HepG2 (cell line): Measurements from ENCODE around the gene ME2. TPM values are rescaled to one million over a fixed set of nuclear protein-coding genes. Genes with fewer than 3 reads are reported as not detected.

Source experiments
- ATAC-seq: fragments of 200-7000 bp; cut with Tn5 transposase; 3 replicates; pipeline ENCODE4 v1.9.1; 2020; ENCODE audit warnings: mild to moderate bottlenecking, moderate library complexity
- BruUV-seq: library from RNA; stranded (reverse); fragments of 400-500 nt; replicated peaks from 2 replicates; lab custom pipeline; 2021; lab: Mats Ljungman, UMichigan
- CTCF ChIA-PET: fragments of 300-600 bp; formaldehyde crosslinking; extraction: SDS; loops from one replicate; lab custom pipeline; 2021; ENCODE audit warnings: low total read pairs, inconsistent platforms, low intra/inter-chr PET ratio; lab: Yijun Ruan, JAX
- POLR2A ChIA-PET: fragments of 350-600 bp; sonication (Branson Sonifier 250); formaldehyde crosslinking; loops from one replicate; lab custom pipeline; 2020; ENCODE audit warnings: antibody characterized with exemption, inconsistent platforms; lab: Yijun Ruan, JAX
- DNase-seq: peaks from one replicate; pipeline ENCODE4 v3.0.0-alpha.2; 2015; ENCODE audit warnings: low spot score
- FAIRE-seq: peaks from 3 replicates; lab custom pipeline; 2011; peaks lifted over from hg19 to GRCh38; lab: Jason Lieb, UNC
- H2AFZ ChIP-seq: one replicate; pipeline ENCODE4 v1.6.1; 2011; ENCODE audit warnings: low read length, inconsistent platforms
- H3K27ac ChIP-seq: fragments of 300-600 bp; 3 replicates; pipeline ENCODE4 v1.8.0; 2011; ENCODE audit warnings: mixed run types, mild to moderate bottlenecking, mixed read lengths, low read length, inconsistent platforms; ENCODE audit not compliant: insufficient read depth; ENCODE audit errors: extremely low read length
- H3K27me3 ChIP-seq, 2 experiments: fragments of 200-600 bp in 1 of 2; 2 replicates in 1 of 2; 3 replicates in 1 of 2; pipeline versions ENCODE4 v1.6.0 to v1.8.0; 2011; ENCODE audit warnings: low read length in 2 of 2, mild to moderate bottlenecking in 2 of 2, moderate library complexity in 2 of 2, inconsistent platforms in 1 of 2; ENCODE audit not compliant: insufficient read depth in 2 of 2, control insufficient read depth in 1 of 2
- H3K36me3 ChIP-seq, 2 experiments: fragments of 200-600 bp in 1 of 2; replicated peaks in 1 of 2; 2 replicates in 1 of 2; 3 replicates in 1 of 2; pipeline versions ENCODE4 v1.5.1 to v1.8.0; 2011; ENCODE audit warnings: low read length in 2 of 2, inconsistent platforms in 1 of 2; ENCODE audit not compliant: insufficient read depth in 2 of 2, control insufficient read depth in 1 of 2
- H3K4me1 ChIP-seq: 2 replicates; pipeline ENCODE4 v1.5.1; 2012; ENCODE audit warnings: low read length, inconsistent platforms; ENCODE audit not compliant: insufficient read depth
- H3K4me2 ChIP-seq: 2 replicates; pipeline ENCODE4 v1.6.0; 2011; ENCODE audit warnings: low read depth, low read length, inconsistent platforms
- H3K4me3 ChIP-seq, 3 experiments: fragments of 200-600 bp in 1 of 3; sonication (generic), shearing (Covaris generic) in 1 of 3; replicated peaks in 1 of 3; 2 replicates each; pipeline ENCODE4 v1.5.1; 2011 to 2016; ENCODE audit warnings: low read length in 3 of 3, inconsistent platforms in 2 of 3, low read depth in 2 of 3, mild to moderate bottlenecking in 2 of 3, control low read depth in 1 of 3, mixed read lengths in 1 of 3; ENCODE audit not compliant: insufficient read depth in 1 of 3
- H3K79me2 ChIP-seq: one replicate; pipeline ENCODE4 v1.6.1; 2011; ENCODE audit warnings: low read length, inconsistent platforms; ENCODE audit not compliant: insufficient read depth
- H3K9ac ChIP-seq: 2 replicates; pipeline ENCODE4 v1.6.0; 2011; ENCODE audit warnings: mild to moderate bottlenecking, low read depth, low read length, inconsistent platforms; ENCODE audit not compliant: insufficient read depth
- H3K9me3 ChIP-seq: 2 replicates; pipeline ENCODE4 v1.5.1; 2012; ENCODE audit warnings: mild to moderate bottlenecking, low read length
- H4K20me1 ChIP-seq: 2 replicates; pipeline ENCODE4 v1.6.0; 2011; ENCODE audit warnings: inconsistent platforms, mild to moderate bottlenecking, low read length, moderate library complexity; ENCODE audit not compliant: insufficient read depth
- ARID2 ChIP-seq: sonication (generic); formaldehyde crosslinking; IDR thresholded peaks from 2 replicates; pipeline ENCODE4 v1.8.1; 2022; ENCODE audit warnings: mild to moderate bottlenecking, missing genetic modification reagents, borderline replicate concordance
- ASH2L ChIP-seq: fragments of 300-600, 200-600 bp; sonication (generic); IDR thresholded peaks from 2 replicates; pipeline ENCODE4 v1.7.0; 2017; ENCODE audit warnings: low read depth, mild to moderate bottlenecking, moderate library complexity, mixed read lengths, low read length; ENCODE audit not compliant: insufficient read length
- ATF1 ChIP-seq: IDR thresholded peaks from 2 replicates; pipeline ENCODE4 v1.6.1; 2016; ENCODE audit warnings: mild to moderate bottlenecking, control low read depth
- FOXA1 ChIP-seq, 2 experiments: fragments of 450-650 bp in 1 of 2; sonication (generic) in 1 of 2; formaldehyde crosslinking in 1 of 2; IDR thresholded peaks; 2 replicates each; pipeline versions ENCODE4 v1.4.0 to v1.6.1; 2016 to 2020; ENCODE audit warnings: missing genetic modification reagents in 1 of 2
- GATAD2A ChIP-seq: IDR thresholded peaks from 2 replicates; pipeline ENCODE4 v1.6.1; 2016
- HNF4A ChIP-seq: sonication (generic); formaldehyde crosslinking; IDR thresholded peaks from 2 replicates; pipeline ENCODE4 v1.4.0; 2020; ENCODE audit warnings: missing genetic modification reagents
- KDM6A ChIP-seq: IDR thresholded peaks from 2 replicates; pipeline ENCODE4 v1.6.1; 2016; ENCODE audit warnings: low read depth
- NR2F1 ChIP-seq, 2 experiments: fragments of 450-650 bp in 1 of 2; formaldehyde crosslinking in 1 of 2; IDR thresholded peaks; 2 replicates each; pipeline versions ENCODE4 v1.5.0 to v1.6.1; 2016 to 2020; ENCODE audit warnings: mild to moderate bottlenecking in 1 of 2, missing compliant biosample characterization in 1 of 2, missing genetic modification reagents in 1 of 2, moderate library complexity in 1 of 2
- PAWR ChIP-seq: sonication (generic); formaldehyde crosslinking; IDR thresholded peaks from 2 replicates; pipeline ENCODE4 v1.4.0; 2020; ENCODE audit warnings: missing genetic modification reagents, mild to moderate bottlenecking, borderline replicate concordance
- ZFX ChIP-seq: sonication (generic); formaldehyde crosslinking; IDR thresholded peaks from 2 replicates; pipeline ENCODE4 v1.4.0; 2020; ENCODE audit warnings: mild to moderate bottlenecking, low read depth, missing genetic modification reagents, moderate library complexity
- WGBS: methylation state at CpG from one replicate; pipeline ENCODE4 v1.1.6; 2017; ENCODE audit warnings: low lambda C conversion rate; 5-methylcytosine and 5-hydroxymethylcytosine counted together
- in situ Hi-C: cut with HindIII; loops from 2 replicates; pipeline ENCODE4 v1.10.0; 2017; ENCODE audit warnings: low pct_unique_long_range_greater_than_20kb; ENCODE audit not compliant: extremely low pct_ligation_motif_present
- intact Hi-C: fragments of 100-400 bp; cut with micrococcal nuclease; formaldehyde crosslinking; loops from one replicate; pipeline ENCODE4 v1.10.0; 2022; ENCODE audit not compliant: unreplicated experiment
- polyA plus RNA-seq, 8 experiments: library from polyadenylated mRNA; depleted of rRNA in 3 of 8; stranded (reverse) in 7 of 8; unstranded in 1 of 8; fragments of >200 nt; fragmentation: Illumina TruSeq in 4 of 8; extraction: Trizol in 4 of 8; gene quantifications; 2 replicates each; pipeline versions ENCODE4 v1.2.1 to v1.2.3, GENCODE V29; 2011 to 2016; ENCODE audit warnings: low read depth in 4 of 8, missing spikeins in 1 of 8, mixed read lengths in 1 of 8; ENCODE audit not compliant: insufficient read depth in 1 of 8
- total RNA-seq, 5 experiments: library from RNA; depleted of rRNA; stranded (reverse); fragments of >200 nt; fragmentation: Illumina TruSeq; extraction: Trizol; gene quantifications; 2 replicates each; pipeline ENCODE4 v1.2.3, GENCODE V29; 2016; ENCODE audit warnings: low read depth in 1 of 5
- TF ChIP-seq, protein P1 (sequence below): sonication (generic); formaldehyde crosslinking; IDR thresholded peaks from 2 replicates; pipeline ENCODE4 v1.9.0; 2021; ENCODE audit warnings: missing genetic modification reagents, mild to moderate bottlenecking, borderline replicate concordance
- TF ChIP-seq, protein P2 (sequence below): sonication (generic); formaldehyde crosslinking; IDR thresholded peaks from 2 replicates; pipeline ENCODE4 v1.5.0; 2020; ENCODE audit warnings: mild to moderate bottlenecking, missing genetic modification reagents, borderline replicate concordance

The ME2 gene
- total and polyA plus RNA-seq, 2 of the 13 experiments (the other 11 are each of a cell fraction or from before 2014, with no cell fraction given), result 17.3 to 20.6 TPM

DNA sequence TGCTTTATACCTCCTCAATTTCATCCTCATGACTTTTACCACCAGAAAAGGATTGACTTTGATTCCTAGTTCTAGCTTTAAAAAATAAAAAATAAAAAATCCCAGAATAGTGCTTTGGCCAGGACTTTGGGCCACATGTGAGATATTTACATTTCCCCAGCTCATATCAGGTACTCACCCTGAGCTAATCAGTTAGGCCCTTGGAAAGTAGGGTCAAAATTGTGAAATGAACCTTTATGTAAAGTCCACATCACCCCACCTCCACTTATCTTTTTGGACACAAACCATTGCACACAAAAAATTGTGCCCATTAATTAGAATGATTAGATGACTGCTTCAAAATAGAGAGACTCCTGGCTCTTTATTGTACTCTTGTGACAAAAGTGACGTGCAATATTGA, 17.2 kb downstream of the ME2 start:
- CTCF ChIA-PET, result no interaction called here
- in situ Hi-C loops (no loop called here), intact Hi-C loops (no loop called here)
- Histone ChIP-seq H3K9ac (no peak overlapping the region), H3K9me3 (no peaks in the 10 kb centered on the region), H3K4me3 (no peak overlapping the region), H3K4me2 (no peak overlapping the region), H2AFZ (no peak overlapping the region), H4K20me1 (no peaks in the 10 kb centered on the region), H3K27ac (no peak overlapping the region), H3K4me1 (peaks cover 24% of the 10 kb centered on the region), H3K27me3 (no peaks in the 10 kb centered on the region), H3K79me2 (no peaks in the 10 kb centered on the region), H3K36me3 (peaks cover 0 to 6% of the 10 kb centered on the region in 2 experiments; a peak in 2 of 5 replicates)
- POLR2A ChIA-PET, result interaction anchor here (2.1 kb wide), 1 partner anchor 72 kb away, joined by 5 read pairs; the partner anchor contains the start of gene ELAC1
- DNase-seq (peak; percentile 13), ATAC-seq (no peak), FAIRE-seq (no peak)
- no TSS peak for BruUV-seq
- 93% methylated on average over 1 of the region's 1 CpG for WGBS
- TF ChIP-seq NR2F1 (CRISPR knock-in tag; IDR thresholded peaks at IDR 0.05) (no peak), FOXA1 (IDR thresholded peaks at IDR 0.05) (no peak), FOXA1 (CRISPR knock-in tag; IDR thresholded peaks at IDR 0.05) (0 out of 2 replicates have a peak, but pooled peaks have one; percentile 25), KDM6A (CRISPR knock-in tag) (no peak), PAWR (CRISPR knock-in tag) (no peak), ARID2 (CRISPR knock-in tag) (no peak), ASH2L (no peak), GATAD2A (CRISPR knock-in tag) (no peak), ZFX (CRISPR knock-in tag) (no peak), HNF4A (CRISPR knock-in tag) (0 out of 2 replicates have a peak, but pooled peaks have one; percentile 23), ATF1 (CRISPR knock-in tag) (no peak)
- TF ChIP-seq, protein P1, sequence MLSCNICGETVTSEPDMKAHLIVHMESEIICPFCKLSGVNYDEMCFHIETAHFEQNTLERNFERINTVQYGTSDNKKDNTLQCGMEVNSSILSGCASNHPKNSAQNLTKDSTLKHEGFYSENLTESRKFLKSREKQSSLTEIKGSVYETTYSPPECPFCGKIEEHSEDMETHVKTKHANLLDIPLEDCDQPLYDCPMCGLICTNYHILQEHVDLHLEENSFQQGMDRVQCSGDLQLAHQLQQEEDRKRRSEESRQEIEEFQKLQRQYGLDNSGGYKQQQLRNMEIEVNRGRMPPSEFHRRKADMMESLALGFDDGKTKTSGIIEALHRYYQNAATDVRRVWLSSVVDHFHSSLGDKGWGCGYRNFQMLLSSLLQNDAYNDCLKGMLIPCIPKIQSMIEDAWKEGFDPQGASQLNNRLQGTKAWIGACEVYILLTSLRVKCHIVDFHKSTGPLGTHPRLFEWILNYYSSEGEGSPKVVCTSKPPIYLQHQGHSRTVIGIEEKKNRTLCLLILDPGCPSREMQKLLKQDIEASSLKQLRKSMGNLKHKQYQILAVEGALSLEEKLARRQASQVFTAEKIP (CRISPR knock-in tag), result no peak
- TF ChIP-seq, protein P2, sequence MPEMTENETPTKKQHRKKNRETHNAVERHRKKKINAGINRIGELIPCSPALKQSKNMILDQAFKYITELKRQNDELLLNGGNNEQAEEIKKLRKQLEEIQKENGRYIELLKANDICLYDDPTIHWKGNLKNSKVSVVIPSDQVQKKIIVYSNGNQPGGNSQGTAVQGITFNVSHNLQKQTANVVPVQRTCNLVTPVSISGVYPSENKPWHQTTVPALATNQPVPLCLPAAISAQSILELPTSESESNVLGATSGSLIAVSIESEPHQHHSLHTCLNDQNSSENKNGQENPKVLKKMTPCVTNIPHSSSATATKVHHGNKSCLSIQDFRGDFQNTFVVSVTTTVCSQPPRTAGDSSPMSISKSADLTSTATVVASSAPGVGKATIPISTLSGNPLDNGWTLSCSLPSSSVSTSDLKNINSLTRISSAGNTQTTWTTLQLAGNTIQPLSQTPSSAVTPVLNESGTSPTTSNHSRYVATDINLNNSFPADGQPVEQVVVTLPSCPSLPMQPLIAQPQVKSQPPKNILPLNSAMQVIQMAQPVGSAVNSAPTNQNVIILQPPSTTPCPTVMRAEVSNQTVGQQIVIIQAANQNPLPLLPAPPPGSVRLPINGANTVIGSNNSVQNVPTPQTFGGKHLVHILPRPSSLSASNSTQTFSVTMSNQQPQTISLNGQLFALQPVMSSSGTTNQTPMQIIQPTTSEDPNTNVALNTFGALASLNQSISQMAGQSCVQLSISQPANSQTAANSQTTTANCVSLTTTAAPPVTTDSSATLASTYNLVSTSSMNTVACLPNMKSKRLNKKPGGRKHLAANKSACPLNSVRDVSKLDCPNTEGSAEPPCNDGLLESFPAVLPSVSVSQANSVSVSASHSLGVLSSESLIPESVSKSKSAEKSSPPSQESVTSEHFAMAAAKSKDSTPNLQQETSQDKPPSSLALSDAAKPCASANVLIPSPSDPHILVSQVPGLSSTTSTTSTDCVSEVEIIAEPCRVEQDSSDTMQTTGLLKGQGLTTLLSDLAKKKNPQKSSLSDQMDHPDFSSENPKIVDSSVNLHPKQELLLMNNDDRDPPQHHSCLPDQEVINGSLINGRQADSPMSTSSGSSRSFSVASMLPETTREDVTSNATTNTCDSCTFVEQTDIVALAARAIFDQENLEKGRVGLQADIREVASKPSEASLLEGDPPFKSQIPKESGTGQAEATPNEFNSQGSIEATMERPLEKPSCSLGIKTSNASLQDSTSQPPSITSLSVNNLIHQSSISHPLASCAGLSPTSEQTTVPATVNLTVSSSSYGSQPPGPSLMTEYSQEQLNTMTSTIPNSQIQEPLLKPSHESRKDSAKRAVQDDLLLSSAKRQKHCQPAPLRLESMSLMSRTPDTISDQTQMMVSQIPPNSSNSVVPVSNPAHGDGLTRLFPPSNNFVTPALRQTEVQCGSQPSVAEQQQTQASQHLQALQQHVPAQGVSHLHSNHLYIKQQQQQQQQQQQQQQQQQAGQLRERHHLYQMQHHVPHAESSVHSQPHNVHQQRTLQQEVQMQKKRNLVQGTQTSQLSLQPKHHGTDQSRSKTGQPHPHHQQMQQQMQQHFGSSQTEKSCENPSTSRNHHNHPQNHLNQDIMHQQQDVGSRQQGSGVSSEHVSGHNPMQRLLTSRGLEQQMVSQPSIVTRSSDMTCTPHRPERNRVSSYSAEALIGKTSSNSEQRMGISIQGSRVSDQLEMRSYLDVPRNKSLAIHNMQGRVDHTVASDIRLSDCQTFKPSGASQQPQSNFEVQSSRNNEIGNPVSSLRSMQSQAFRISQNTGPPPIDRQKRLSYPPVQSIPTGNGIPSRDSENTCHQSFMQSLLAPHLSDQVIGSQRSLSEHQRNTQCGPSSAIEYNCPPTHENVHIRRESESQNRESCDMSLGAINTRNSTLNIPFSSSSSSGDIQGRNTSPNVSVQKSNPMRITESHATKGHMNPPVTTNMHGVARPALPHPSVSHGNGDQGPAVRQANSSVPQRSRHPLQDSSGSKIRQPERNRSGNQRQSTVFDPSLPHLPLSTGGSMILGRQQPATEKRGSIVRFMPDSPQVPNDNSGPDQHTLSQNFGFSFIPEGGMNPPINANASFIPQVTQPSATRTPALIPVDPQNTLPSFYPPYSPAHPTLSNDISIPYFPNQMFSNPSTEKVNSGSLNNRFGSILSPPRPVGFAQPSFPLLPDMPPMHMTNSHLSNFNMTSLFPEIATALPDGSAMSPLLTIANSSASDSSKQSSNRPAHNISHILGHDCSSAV (CRISPR knock-in tag), result no peak
